Adipocyte (in vitro differentiated cells): Measurements from ENCODE around the gene LYST.
A peak's percentile ranks its signal among the peaks of the same experiment; 100 is the strongest.
"Not testable (repeated sequence)": the region's sequence is repeated elsewhere in the genome, so short reads cannot be mapped to it uniquely, and the experiment has no call there.

ENCODE experiments used
- DNase-seq: peaks from one replicate; pipeline ENCODE4 v3.0.0-alpha.2; 2015; ENCODE audit warnings: low read depth
- H3K27me3 ChIP-seq: replicated peaks from 2 replicates; pipeline ENCODE4 v1.7.0; 2013; ENCODE audit warnings: mild to moderate bottlenecking, low read length, moderate library complexity; ENCODE audit not compliant: control insufficient read depth, insufficient read depth
- H3K36me3 ChIP-seq: 2 replicates; pipeline ENCODE4 v1.7.0; 2013; ENCODE audit warnings: low read length, mild to moderate bottlenecking, moderate library complexity; ENCODE audit not compliant: control insufficient read depth, insufficient read depth, severe bottlenecking
- H3K4me1 ChIP-seq: 2 replicates; pipeline ENCODE4 v1.7.0; 2013; ENCODE audit warnings: mild to moderate bottlenecking, low read length, moderate library complexity; ENCODE audit not compliant: control insufficient read depth, insufficient read depth
- H3K4me3 ChIP-seq: 2 replicates; pipeline ENCODE4 v1.7.0; 2013; ENCODE audit warnings: mild to moderate bottlenecking, low read length, moderate library complexity
- H3K9ac ChIP-seq: 2 replicates; pipeline ENCODE4 v1.7.0; 2013; ENCODE audit warnings: mild to moderate bottlenecking, low read length, moderate library complexity
- H3K9me3 ChIP-seq: 2 replicates; pipeline ENCODE4 v1.7.0; 2013; ENCODE audit warnings: mild to moderate bottlenecking, low read length, moderate library complexity; ENCODE audit not compliant: control insufficient read depth

The LYST gene

GRCh38 chr1:235854347-235854746, 12.4 kb downstream of the LYST start:
- DNase-seq, result no peak

GRCh38 chr1:235853653-235854052, 13.1 kb downstream of the LYST start:
- H3K27me3 ChIP-seq, result no peaks in the 10 kb centered on the region
- no peaks in the 10 kb centered on the region for H3K9me3 ChIP-seq
- peaks cover 9% of the 10 kb centered on the region for H3K4me1 ChIP-seq
- no peak overlapping the region for H3K9ac ChIP-seq
- H3K36me3 ChIP-seq, result no peaks in the 10 kb centered on the region
- H3K4me3 ChIP-seq, result no peak overlapping the region
- no peak for DNase-seq

More at GRCh38 chr1:235854347-235854746, 12.4 kb downstream of the LYST start:
- no peak overlapping the region for H3K9ac ChIP-seq
- no peaks in the 10 kb centered on the region for H3K9me3 ChIP-seq
- H3K4me3 ChIP-seq, result no peak overlapping the region
- no peaks in the 10 kb centered on the region for H3K36me3 ChIP-seq
- H3K27me3 ChIP-seq, result no peaks in the 10 kb centered on the region
- peaks cover 9% of the 10 kb centered on the region for H3K4me1 ChIP-seq

GRCh38 chr1:235852887-235853286, 13.8 kb downstream of the LYST start:
- no peak for DNase-seq
- H3K27me3 ChIP-seq, result no peaks in the 10 kb centered on the region
- H3K4me3 ChIP-seq, result no peak overlapping the region
- peaks cover 5% of the 10 kb centered on the region for H3K4me1 ChIP-seq
- no peaks in the 10 kb centered on the region for H3K36me3 ChIP-seq
- H3K9me3 ChIP-seq, result no peaks in the 10 kb centered on the region
- no peak overlapping the region for H3K9ac ChIP-seq

- no peak overlapping the region for H3K9ac ChIP-seq
- no peak overlapping the region for H3K4me3 ChIP-seq
- peaks cover 5% of the 10 kb centered on the region for H3K4me1 ChIP-seq
- no peaks in the 10 kb centered on the region for H3K27me3 ChIP-seq
- DNase-seq, result no peak
- no peaks in the 10 kb centered on the region for H3K9me3 ChIP-seq
- H3K36me3 ChIP-seq, result no peaks in the 10 kb centered on the region
Measured at GRCh38 chr1:235851939-235852338, 14.8 kb downstream of the LYST start.

GRCh38 chr1:235848251-235848650, 18.5 kb downstream of the LYST start:
- not testable (repeated sequence) for H3K9ac ChIP-seq, H3K9me3 ChIP-seq, H3K36me3 ChIP-seq, H3K4me3 ChIP-seq, DNase-seq, H3K27me3 ChIP-seq, H3K4me1 ChIP-seq

- not testable (repeated sequence) for H3K27me3 ChIP-seq, H3K36me3 ChIP-seq, H3K9me3 ChIP-seq, H3K4me1 ChIP-seq, H3K4me3 ChIP-seq, H3K9ac ChIP-seq, DNase-seq
Measured at GRCh38 chr1:235845656-235846107, 21.0 kb downstream of the LYST start.

- Histone ChIP-seq H3K9ac (no peak overlapping the region), H3K9me3 (no peaks in the 10 kb centered on the region), H3K4me1 (peaks cover 4% of the 10 kb centered on the region), H3K36me3 (no peaks in the 10 kb centered on the region), H3K27me3 (no peaks in the 10 kb centered on the region), H3K4me3 (no peak overlapping the region)
- DNase-seq, result no peak
Measured at GRCh38 chr1:235844776-235845175, 21.9 kb downstream of the LYST start.

GRCh38 chr1:235843461-235843961, 23.2 kb downstream of the LYST start:
- no peaks in the 10 kb centered on the region for H3K9me3 ChIP-seq
- H3K4me3 ChIP-seq, result no peak overlapping the region
- DNase-seq, result peak; percentile 62
- no peaks in the 10 kb centered on the region for H3K27me3 ChIP-seq
- no peaks in the 10 kb centered on the region for H3K36me3 ChIP-seq
- peaks cover 4% of the 10 kb centered on the region for H3K4me1 ChIP-seq
- no peak overlapping the region for H3K9ac ChIP-seq

- no peak for DNase-seq
- Histone ChIP-seq H3K4me3 (no peak overlapping the region), H3K9ac (no peak overlapping the region), H3K27me3 (no peaks in the 10 kb centered on the region), H3K9me3 (no peaks in the 10 kb centered on the region), H3K36me3 (no peaks in the 10 kb centered on the region), H3K4me1 (peaks cover 4% of the 10 kb centered on the region)
Measured at GRCh38 chr1:235841938-235842545, 24.7 kb downstream of the LYST start.

- H3K36me3 ChIP-seq, result no peaks in the 10 kb centered on the region
- H3K9me3 ChIP-seq, result no peaks in the 10 kb centered on the region
- no peak overlapping the region for H3K9ac ChIP-seq
- H3K4me1 ChIP-seq, result peaks cover 8% of the 10 kb centered on the region
- DNase-seq, result no peak
- no peaks in the 10 kb centered on the region for H3K27me3 ChIP-seq
- H3K4me3 ChIP-seq, result no peak overlapping the region
Measured at GRCh38 chr1:235838021-235838420, 28.7 kb downstream of the LYST start.

- Histone ChIP-seq H3K4me3 (peak overlapping the region; percentile 72), H3K9ac (peak overlapping the region; percentile 75), H3K27me3 (no peaks in the 10 kb centered on the region), H3K9me3 (no peaks in the 10 kb centered on the region), H3K4me1 (peaks cover 11% of the 10 kb centered on the region), H3K36me3 (peaks cover under 1% of the 10 kb centered on the region)
- no peak for DNase-seq
Measured at GRCh38 chr1:235835226-235835625, 31.5 kb downstream of the LYST start.

- H3K9me3 ChIP-seq, result no peaks in the 10 kb centered on the region
Measured at GRCh38 chr1:235834620-235835019, 32.1 kb downstream of the LYST start.

More at GRCh38 chr1:235834620-235835019, 32.1 kb downstream of the LYST start:
- peaks cover 6% of the 10 kb centered on the region for H3K36me3 ChIP-seq
- DNase-seq, result no peak
- no peak overlapping the region for H3K4me3 ChIP-seq
- no peaks in the 10 kb centered on the region for H3K27me3 ChIP-seq
- H3K4me1 ChIP-seq, result peaks cover 11% of the 10 kb centered on the region
- no peak overlapping the region for H3K9ac ChIP-seq
